K562 (cell line): ENCODE data around the gene HMGB1. TPM values are rescaled to one million over a fixed set of nuclear protein-coding genes. Genes with fewer than 3 reads are reported as not detected.
A peak's percentile ranks its signal among the peaks of the same experiment; 100 is the strongest.

Experiments used
- BRF1 ChIP-seq: IDR thresholded peaks from 3 replicates; pipeline ENCODE4 v1.6.1; 2011; ENCODE audit warnings: borderline replicate concordance, mild to moderate bottlenecking; ENCODE audit not compliant: insufficient read length; ENCODE audit errors: extremely low read depth
- CBFA2T2 ChIP-seq: fragments of 450-650 bp; conservative IDR thresholded peaks from 2 replicates; pipeline ENCODE4 v1.6.1; 2017; ENCODE audit warnings: mild to moderate bottlenecking
- LEF1 ChIP-seq: fragments of 450-650 bp; IDR thresholded peaks from 2 replicates; pipeline ENCODE4 v1.6.1; 2016; ENCODE audit warnings: mild to moderate bottlenecking
- NFXL1 ChIP-seq: fragments of 450-650 bp; formaldehyde crosslinking; IDR thresholded peaks from 2 replicates; pipeline ENCODE4 v1.4.0; 2021; ENCODE audit warnings: mild to moderate bottlenecking
- NR2C2 ChIP-seq, 2 experiments: fragments of 200-800 bp in 1 of 2; sonication (Bioruptor generic) in 1 of 2; sonication (generic) in 1 of 2; formaldehyde crosslinking in 1 of 2; IDR thresholded peaks; 2 replicates each; pipeline versions ENCODE4 v1.6.1 to v1.8.0; 2016 to 2022; ENCODE audit warnings: mild to moderate bottlenecking in 1 of 2, missing compliant biosample characterization in 1 of 2, missing genetic modification characterization in 1 of 2, missing genetic modification reagents in 1 of 2
- SAFB2 ChIP-seq: fragments of 200-400 bp; formaldehyde crosslinking; IDR thresholded peaks from 2 replicates; pipeline ENCODE4 v1.6.1; 2018; ENCODE audit warnings: borderline replicate concordance, low read length, low read depth, moderate library complexity; ENCODE audit not compliant: severe bottlenecking
- STAG1 ChIP-seq: sonication (generic); formaldehyde crosslinking; IDR thresholded peaks from 2 replicates; pipeline ENCODE4 v1.5.0; 2020; ENCODE audit warnings: missing genetic modification reagents, borderline replicate concordance
- TFAM ChIP-seq: fragments of 250-450 bp; sonication (Bioruptor Pico); conservative IDR thresholded peaks from 2 replicates; pipeline ENCODE4 v1.5.0; 2021; ENCODE audit warnings: mild to moderate bottlenecking, moderate library complexity
- YY1 ChIP-seq, 3 experiments: IDR thresholded peaks; 2 replicates each; pipeline ENCODE4 v1.6.1; 2011; ENCODE audit warnings: low read length in 2 of 3, mild to moderate bottlenecking in 2 of 3, moderate library complexity in 2 of 3, borderline replicate concordance in 1 of 3, control low read depth in 1 of 3, low read depth in 1 of 3; ENCODE audit not compliant: insufficient read depth in 3 of 3, insufficient replicate concordance in 2 of 3, control insufficient read depth in 1 of 3, insufficient read length in 1 of 3; ENCODE audit errors: extremely low read depth in 1 of 3
- ZBTB7A ChIP-seq: IDR thresholded peaks from 2 replicates; pipeline ENCODE4 v1.6.1; 2011; ENCODE audit warnings: low read depth, mild to moderate bottlenecking, low read length, moderate library complexity, borderline replicate concordance; ENCODE audit not compliant: control insufficient read depth
- ZNF133 ChIP-seq: fragments of 250-450 bp; sonication (Bioruptor Pico); IDR thresholded peaks from 2 replicates; pipeline ENCODE4 v1.4.0; 2020; ENCODE audit warnings: mild to moderate bottlenecking
- polyA plus RNA-seq, 8 experiments: library from polyadenylated mRNA; depleted of rRNA in 4 of 8; stranded (reverse) in 5 of 8; unstranded in 3 of 8; fragments of >200 nt; fragmentation: Nextera tagmentation in 2 of 8; fragmentation: Illumina TruSeq in 1 of 8; extraction: Ambion mirVana in 2 of 8; extraction: Trizol in 1 of 8; gene quantifications; 2 replicates each; pipeline versions ENCODE4 v1.2.1 to v1.2.3, GENCODE V29; 2011 to 2014; ENCODE audit warnings: inconsistent platforms in 1 of 8, missing spikeins in 1 of 8
- total RNA-seq, 7 experiments: library from RNA; depleted of rRNA in 6 of 7; stranded (reverse); fragments of >200 nt in 6 of 7; fragmentation: Illumina TruSeq in 2 of 7; extraction: Trizol in 2 of 7; gene quantifications; 2 replicates each; pipeline versions ENCODE4 v1.2.1 to v1.2.3, GENCODE V29; 2011 to 2021; ENCODE audit warnings: low replicate concordance in 1 of 7
- TF ChIP-seq, protein P1 (sequence below): sonication (generic); formaldehyde crosslinking; IDR thresholded peaks from 2 replicates; pipeline ENCODE4 v1.8.0; 2022; ENCODE audit warnings: mild to moderate bottlenecking, missing genetic modification reagents
- TF ChIP-seq, protein P2 (sequence below): fragments of 150-350 bp; conservative IDR thresholded peaks from 2 replicates; pipeline ENCODE4 v1.6.1; 2014; ENCODE audit warnings: low read length
- TF ChIP-seq, protein P3 (sequence below): fragments of 200-800 bp; sonication (Bioruptor generic); IDR thresholded peaks from 2 replicates; pipeline ENCODE4 v1.6.1; 2017; ENCODE audit warnings: missing genetic modification characterization, missing compliant biosample characterization
- TF ChIP-seq, protein P4 (sequence below): sonication (generic); formaldehyde crosslinking; IDR thresholded peaks from 2 replicates; pipeline ENCODE4 v1.8.1; 2023; ENCODE audit warnings: mild to moderate bottlenecking, missing genetic modification reagents

HMGB1 gene
- total and polyA plus RNA-seq, 9 of the 15 experiments (the other 6 are each of a cell fraction or from before 2014, with no cell fraction given) = 442 to 1,896 (median 933) TPM

DNA sequence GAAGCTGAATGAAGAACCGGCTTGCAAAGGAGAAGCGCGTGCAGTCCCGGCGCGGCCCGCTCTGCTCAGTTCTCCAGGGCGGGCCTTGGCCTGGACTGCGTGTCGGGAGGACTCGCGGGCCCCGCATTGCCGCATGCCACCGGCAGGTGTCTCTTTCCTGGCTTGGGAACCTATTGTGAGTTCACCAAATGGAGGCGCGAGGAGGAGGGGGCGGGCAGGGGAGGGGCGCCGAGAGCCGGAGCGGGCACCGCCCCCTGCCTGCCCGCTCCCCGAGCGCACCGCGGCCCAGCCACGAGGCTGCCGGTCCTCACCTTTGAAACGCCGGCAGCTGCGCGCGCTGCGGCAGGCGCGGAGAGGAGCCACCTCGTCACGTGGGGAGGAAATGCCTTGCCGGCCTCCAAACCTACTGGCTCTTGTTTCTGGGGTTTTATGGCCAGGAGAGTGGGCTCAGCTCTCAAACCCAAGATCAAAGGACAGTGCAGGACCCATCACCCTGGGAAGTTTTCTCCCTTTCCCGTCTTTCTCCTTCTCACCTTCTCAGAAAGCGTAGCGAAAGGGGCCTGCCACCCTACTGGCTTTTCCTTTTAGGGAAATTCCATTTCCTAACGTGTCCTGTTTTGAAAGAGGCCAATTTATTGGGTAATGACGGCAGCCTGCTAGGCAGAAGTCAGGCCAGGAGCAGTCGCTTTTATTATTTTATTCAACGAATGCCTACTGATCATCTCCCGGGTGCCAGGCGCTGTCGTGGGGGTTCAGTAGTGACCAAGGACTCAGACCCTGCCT lies 57.2 kb downstream of the HMGB1 start (continued):
- TF ChIP-seq, protein P1, sequence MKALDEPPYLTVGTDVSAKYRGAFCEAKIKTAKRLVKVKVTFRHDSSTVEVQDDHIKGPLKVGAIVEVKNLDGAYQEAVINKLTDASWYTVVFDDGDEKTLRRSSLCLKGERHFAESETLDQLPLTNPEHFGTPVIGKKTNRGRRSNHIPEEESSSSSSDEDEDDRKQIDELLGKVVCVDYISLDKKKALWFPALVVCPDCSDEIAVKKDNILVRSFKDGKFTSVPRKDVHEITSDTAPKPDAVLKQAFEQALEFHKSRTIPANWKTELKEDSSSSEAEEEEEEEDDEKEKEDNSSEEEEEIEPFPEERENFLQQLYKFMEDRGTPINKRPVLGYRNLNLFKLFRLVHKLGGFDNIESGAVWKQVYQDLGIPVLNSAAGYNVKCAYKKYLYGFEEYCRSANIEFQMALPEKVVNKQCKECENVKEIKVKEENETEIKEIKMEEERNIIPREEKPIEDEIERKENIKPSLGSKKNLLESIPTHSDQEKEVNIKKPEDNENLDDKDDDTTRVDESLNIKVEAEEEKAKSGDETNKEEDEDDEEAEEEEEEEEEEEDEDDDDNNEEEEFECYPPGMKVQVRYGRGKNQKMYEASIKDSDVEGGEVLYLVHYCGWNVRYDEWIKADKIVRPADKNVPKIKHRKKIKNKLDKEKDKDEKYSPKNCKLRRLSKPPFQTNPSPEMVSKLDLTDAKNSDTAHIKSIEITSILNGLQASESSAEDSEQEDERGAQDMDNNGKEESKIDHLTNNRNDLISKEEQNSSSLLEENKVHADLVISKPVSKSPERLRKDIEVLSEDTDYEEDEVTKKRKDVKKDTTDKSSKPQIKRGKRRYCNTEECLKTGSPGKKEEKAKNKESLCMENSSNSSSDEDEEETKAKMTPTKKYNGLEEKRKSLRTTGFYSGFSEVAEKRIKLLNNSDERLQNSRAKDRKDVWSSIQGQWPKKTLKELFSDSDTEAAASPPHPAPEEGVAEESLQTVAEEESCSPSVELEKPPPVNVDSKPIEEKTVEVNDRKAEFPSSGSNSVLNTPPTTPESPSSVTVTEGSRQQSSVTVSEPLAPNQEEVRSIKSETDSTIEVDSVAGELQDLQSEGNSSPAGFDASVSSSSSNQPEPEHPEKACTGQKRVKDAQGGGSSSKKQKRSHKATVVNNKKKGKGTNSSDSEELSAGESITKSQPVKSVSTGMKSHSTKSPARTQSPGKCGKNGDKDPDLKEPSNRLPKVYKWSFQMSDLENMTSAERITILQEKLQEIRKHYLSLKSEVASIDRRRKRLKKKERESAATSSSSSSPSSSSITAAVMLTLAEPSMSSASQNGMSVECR (CRISPR knock-in tag) = no peak
- TF ChIP-seq CBFA2T2 (no peak), ZBTB7A (no peak), NR2C2 (CRISPR knock-in tag; IDR thresholded peaks at IDR 0.05) (no peak), NR2C2 (tag; IDR thresholded peaks at IDR 0.05) (no peak), TFAM (no peak), STAG1 (CRISPR knock-in tag) (no peak), LEF1 (no peak; the same call in 1 of the 2 replicates), BRF1 (no peak), NFXL1 (CRISPR knock-in tag) (no peak), YY1 (IDR thresholded peaks at IDR 0.05; ENCODE audit: borderline replicate concordance in 1 of 3, control insufficient read depth in 1 of 3, extremely low read depth in 1 of 3, insufficient read depth in 3 of 3, insufficient read length in 1 of 3, insufficient replicate concordance in 2 of 3, low read depth in 1 of 3, low read length in 2 of 3) (peak in 2 of 3 experiments; percentile 36 to 46), SAFB2 (no peak), ZNF133 (CRISPR knock-in tag) (no peak)
- TF ChIP-seq, protein P2, sequence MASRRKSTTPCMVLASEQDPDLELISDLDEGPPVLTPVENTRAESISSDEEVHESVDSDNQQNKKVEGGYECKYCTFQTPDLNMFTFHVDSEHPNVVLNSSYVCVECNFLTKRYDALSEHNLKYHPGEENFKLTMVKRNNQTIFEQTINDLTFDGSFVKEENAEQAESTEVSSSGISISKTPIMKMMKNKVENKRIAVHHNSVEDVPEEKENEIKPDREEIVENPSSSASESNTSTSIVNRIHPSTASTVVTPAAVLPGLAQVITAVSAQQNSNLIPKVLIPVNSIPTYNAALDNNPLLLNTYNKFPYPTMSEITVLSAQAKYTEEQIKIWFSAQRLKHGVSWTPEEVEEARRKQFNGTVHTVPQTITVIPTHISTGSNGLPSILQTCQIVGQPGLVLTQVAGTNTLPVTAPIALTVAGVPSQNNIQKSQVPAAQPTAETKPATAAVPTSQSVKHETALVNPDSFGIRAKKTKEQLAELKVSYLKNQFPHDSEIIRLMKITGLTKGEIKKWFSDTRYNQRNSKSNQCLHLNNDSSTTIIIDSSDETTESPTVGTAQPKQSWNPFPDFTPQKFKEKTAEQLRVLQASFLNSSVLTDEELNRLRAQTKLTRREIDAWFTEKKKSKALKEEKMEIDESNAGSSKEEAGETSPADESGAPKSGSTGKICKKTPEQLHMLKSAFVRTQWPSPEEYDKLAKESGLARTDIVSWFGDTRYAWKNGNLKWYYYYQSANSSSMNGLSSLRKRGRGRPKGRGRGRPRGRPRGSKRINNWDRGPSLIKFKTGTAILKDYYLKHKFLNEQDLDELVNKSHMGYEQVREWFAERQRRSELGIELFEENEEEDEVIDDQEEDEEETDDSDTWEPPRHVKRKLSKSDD = no peak
- TF ChIP-seq, protein P3, sequence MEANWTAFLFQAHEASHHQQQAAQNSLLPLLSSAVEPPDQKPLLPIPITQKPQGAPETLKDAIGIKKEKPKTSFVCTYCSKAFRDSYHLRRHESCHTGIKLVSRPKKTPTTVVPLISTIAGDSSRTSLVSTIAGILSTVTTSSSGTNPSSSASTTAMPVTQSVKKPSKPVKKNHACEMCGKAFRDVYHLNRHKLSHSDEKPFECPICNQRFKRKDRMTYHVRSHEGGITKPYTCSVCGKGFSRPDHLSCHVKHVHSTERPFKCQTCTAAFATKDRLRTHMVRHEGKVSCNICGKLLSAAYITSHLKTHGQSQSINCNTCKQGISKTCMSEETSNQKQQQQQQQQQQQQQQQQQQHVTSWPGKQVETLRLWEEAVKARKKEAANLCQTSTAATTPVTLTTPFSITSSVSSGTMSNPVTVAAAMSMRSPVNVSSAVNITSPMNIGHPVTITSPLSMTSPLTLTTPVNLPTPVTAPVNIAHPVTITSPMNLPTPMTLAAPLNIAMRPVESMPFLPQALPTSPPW (CRISPR knock-in tag) = peak; percentile 77
- TF ChIP-seq, protein P4, sequence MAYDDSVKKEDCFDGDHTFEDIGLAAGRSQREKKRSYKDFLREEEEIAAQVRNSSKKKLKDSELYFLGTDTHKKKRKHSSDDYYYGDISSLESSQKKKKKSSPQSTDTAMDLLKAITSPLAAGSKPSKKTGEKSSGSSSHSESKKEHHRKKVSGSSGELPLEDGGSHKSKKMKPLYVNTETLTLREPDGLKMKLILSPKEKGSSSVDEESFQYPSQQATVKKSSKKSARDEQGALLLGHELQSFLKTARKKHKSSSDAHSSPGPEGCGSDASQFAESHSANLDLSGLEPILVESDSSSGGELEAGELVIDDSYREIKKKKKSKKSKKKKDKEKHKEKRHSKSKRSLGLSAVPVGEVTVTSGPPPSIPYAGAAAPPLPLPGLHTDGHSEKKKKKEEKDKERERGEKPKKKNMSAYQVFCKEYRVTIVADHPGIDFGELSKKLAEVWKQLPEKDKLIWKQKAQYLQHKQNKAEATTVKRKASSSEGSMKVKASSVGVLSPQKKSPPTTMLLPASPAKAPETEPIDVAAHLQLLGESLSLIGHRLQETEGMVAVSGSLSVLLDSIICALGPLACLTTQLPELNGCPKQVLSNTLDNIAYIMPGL = no peak
